ENCODE results near the gene PRMT1.

GRCh38 chr19:49687566-49688316 is 10.7 kb downstream of the PRMT1 start:
- no peak for TF ChIP-seq POLR2AphosphoS5 (IDR thresholded peaks at IDR 0.05)
- no peak for TF ChIP-seq RAD21 (conservative IDR thresholded peaks at IDR 0.05)
- no peak for TF ChIP-seq CTCF (IDR thresholded peaks at IDR 0.05; ENCODE audit: poor library complexity, severe bottlenecking)
- TF ChIP-seq REST (IDR thresholded peaks at IDR 0.05; ENCODE audit: borderline replicate concordance) = no peak
- no peak for TF ChIP-seq EP300 (conservative IDR thresholded peaks at IDR 0.05; ENCODE audit: poor library complexity, severe bottlenecking)
- TF ChIP-seq EZH2 (IDR thresholded peaks at IDR 0.05; ENCODE audit: borderline replicate concordance, insufficient read depth, low read length, poor library complexity, severe bottlenecking) = no peak
- no peak for TF ChIP-seq TAF1 (IDR thresholded peaks at IDR 0.05; ENCODE audit: low read depth)
- no peak for TF ChIP-seq MXI1 (conservative IDR thresholded peaks at IDR 0.05; ENCODE audit: poor library complexity, severe bottlenecking)
- TF ChIP-seq SMC3 (conservative IDR thresholded peaks at IDR 0.05; ENCODE audit: poor library complexity) = no peak
